Endothelial cell of umbilical vein (primary cell): ENCODE measurements around the gene PYGB. TPM values are rescaled to one million over a fixed set of nuclear protein-coding genes. Genes with fewer than 3 reads are reported as not detected.

Source experiments
- BruUV-seq: library from RNA; stranded (reverse); fragments of 400-500 nt; replicated peaks from 2 replicates; lab custom pipeline; 2021; lab: Mats Ljungman, UMichigan
- CTCF ChIA-PET: fragments of 300-600, 350-600 bp; sonication (Branson Sonifier 250); formaldehyde crosslinking; loops from one replicate; lab custom pipeline; 2021; ENCODE audit warnings: antibody characterized with exemption, inconsistent platforms; lab: Charles Lee
- POLR2A ChIA-PET: fragments of 300-600, 350-600 bp; sonication (Branson Sonifier 250); formaldehyde crosslinking; loops from one replicate; lab custom pipeline; 2021; ENCODE audit warnings: antibody characterized with exemption, inconsistent platforms; lab: Charles Lee
- DNase-seq: peaks from one replicate; pipeline ENCODE4 v3.0.0-alpha.2; 2011; ENCODE audit warnings: low read depth, low spot score
- FAIRE-seq: peaks from 2 replicates; lab custom pipeline; 2011; peaks lifted over from hg19 to GRCh38; lab: Jason Lieb, UNC
- H2AFZ ChIP-seq: 2 replicates; pipeline ENCODE4 v1.6.0; 2012; ENCODE audit warnings: low read depth, low read length, control low read depth, inconsistent platforms
- H3K27ac ChIP-seq: 2 replicates; pipeline ENCODE4 v1.5.1; 2011; ENCODE audit warnings: low read depth, mild to moderate bottlenecking, control low read depth, low read length, moderate library complexity; ENCODE audit not compliant: insufficient read depth
- H3K27me3 ChIP-seq, 2 experiments: 2 replicates each; pipeline versions ENCODE4 v1.6.0 to v1.6.1; 2011; ENCODE audit warnings: low read length in 2 of 2, mixed read lengths in 1 of 2; ENCODE audit not compliant: control insufficient read depth in 2 of 2, insufficient read depth in 2 of 2
- H3K36me3 ChIP-seq, 2 experiments: 2 replicates in 1 of 2; 3 replicates in 1 of 2; pipeline ENCODE4 v1.5.1; 2011; ENCODE audit warnings: low read length in 2 of 2, mild to moderate bottlenecking in 1 of 2, moderate library complexity in 1 of 2; ENCODE audit not compliant: control insufficient read depth in 2 of 2, insufficient read depth in 2 of 2; ENCODE audit errors: extremely low read depth in 1 of 2
- H3K4me1 ChIP-seq: 3 replicates; pipeline ENCODE4 v1.5.1; 2011; ENCODE audit warnings: mild to moderate bottlenecking, low read length; ENCODE audit not compliant: control insufficient read depth, insufficient read depth; ENCODE audit errors: extremely low read depth
- H3K4me2 ChIP-seq: 2 replicates; pipeline ENCODE4 v1.6.1; 2011; ENCODE audit warnings: low read length, control low read depth, mixed read lengths; ENCODE audit not compliant: insufficient read depth
- H3K4me3 ChIP-seq, 3 experiments: fragments of 200-600 bp in 1 of 3; sonication (generic), shearing (Covaris generic) in 1 of 3; replicated peaks in 1 of 3; 2 replicates each; pipeline ENCODE4 v1.5.1; 2011 to 2016; ENCODE audit warnings: control low read depth in 3 of 3, low read length in 3 of 3, mild to moderate bottlenecking in 2 of 3, inconsistent platforms in 1 of 3, low read depth in 1 of 3, moderate library complexity in 1 of 3; ENCODE audit not compliant: insufficient read depth in 1 of 3
- H3K79me2 ChIP-seq: 2 replicates; pipeline ENCODE4 v1.6.0; 2012; ENCODE audit warnings: low read length, inconsistent platforms; ENCODE audit not compliant: control insufficient read depth, insufficient read depth
- H3K9ac ChIP-seq: replicated peaks from 2 replicates; pipeline ENCODE3; 2011; ENCODE audit warnings: low read length, control low read depth; ENCODE audit not compliant: insufficient read depth; ENCODE audit errors: extremely low read depth
- H3K9me1 ChIP-seq: replicated peaks from 3 replicates; pipeline ENCODE4 v1.6.0; 2011; ENCODE audit warnings: mild to moderate bottlenecking, low read length; ENCODE audit not compliant: control insufficient read depth, insufficient read depth; ENCODE audit errors: extremely low read depth
- H3K9me3 ChIP-seq: replicated peaks from 2 replicates; pipeline ENCODE4 v1.5.1; 2012; ENCODE audit warnings: low read length, inconsistent platforms; ENCODE audit not compliant: control insufficient read depth, insufficient read depth
- H4K20me1 ChIP-seq: replicated peaks from 2 replicates; pipeline ENCODE3; 2011; ENCODE audit warnings: mild to moderate bottlenecking, low read length; ENCODE audit not compliant: control insufficient read depth, insufficient read depth; ENCODE audit errors: extremely low read depth
- EZH2 ChIP-seq: IDR thresholded peaks from 2 replicates; pipeline ENCODE4 v1.6.1; 2012; ENCODE audit warnings: borderline replicate concordance, low read depth, mild to moderate bottlenecking, moderate library complexity, low read length, inconsistent platforms; ENCODE audit not compliant: severe bottlenecking
- FOS ChIP-seq: IDR thresholded peaks from 2 replicates; pipeline ENCODE4 v1.6.1; 2011; ENCODE audit warnings: mild to moderate bottlenecking, low read length, moderate library complexity, borderline replicate concordance; ENCODE audit not compliant: insufficient read depth
- GATA2 ChIP-seq: IDR thresholded peaks from 2 replicates; pipeline ENCODE4 v1.7.0; 2011; ENCODE audit warnings: low read depth, mild to moderate bottlenecking, moderate library complexity, mixed read lengths, low read length; ENCODE audit not compliant: insufficient read length, insufficient read depth
- JUN ChIP-seq: IDR thresholded peaks from 2 replicates; pipeline ENCODE4 v1.6.1; 2011; ENCODE audit warnings: borderline replicate concordance, low read depth; ENCODE audit not compliant: insufficient read length, insufficient read depth
- MAX ChIP-seq: IDR thresholded peaks from 2 replicates; pipeline ENCODE4 v1.6.1; 2011; ENCODE audit not compliant: insufficient read depth, insufficient read length
- MYC ChIP-seq: IDR thresholded peaks from one replicate; pipeline ENCODE4 v1.6.1; 2011; ENCODE audit warnings: mild to moderate bottlenecking, low read depth, low read length
- POLR2A ChIP-seq: IDR thresholded peaks from 2 replicates; pipeline ENCODE4 v1.6.1; 2012; ENCODE audit warnings: low read depth, mild to moderate bottlenecking, control low read depth, low read length
- POLR2AphosphoS5 ChIP-seq: IDR thresholded peaks from 2 replicates; pipeline ENCODE4 v1.6.1; 2012; ENCODE audit warnings: low read depth, mild to moderate bottlenecking, control low read depth, low read length, moderate library complexity; ENCODE audit not compliant: insufficient read depth
- dilution Hi-C: fragments of 300-500 bp; cut with MboI; formaldehyde crosslinking; loops from one replicate; pipeline ENCODE4 v1.15.0; 2019; ENCODE audit warnings: low sequenced_read_pairs; ENCODE audit not compliant: extremely low pct_ligation_motif_present
- intact Hi-C: fragments of 100-400 bp; cut with micrococcal nuclease; formaldehyde crosslinking; loops from one replicate; pipeline ENCODE4 v1.10.0; 2022
- polyA plus RNA-seq, 4 experiments: library from polyadenylated mRNA; depleted of rRNA in 3 of 4; stranded (reverse) in 3 of 4; unstranded in 1 of 4; fragments of >200 nt; gene quantifications; 2 replicates each; pipeline versions ENCODE4 v1.2.1 to v1.2.3, GENCODE V29; 2011 to 2012; ENCODE audit warnings: missing spikeins in 1 of 4
- total RNA-seq: library from RNA; stranded (reverse); gene quantifications from 2 replicates; pipeline ENCODE4 v1.2.3, GENCODE V29; 2021
- TF ChIP-seq, protein P1 (sequence below), 2 donors: IDR thresholded peaks; 1 replicate in 1 of 2; 2 replicates in 1 of 2; pipeline ENCODE4 v1.5.1; 2011; ENCODE audit warnings: low read length in 2 of 2, mild to moderate bottlenecking in 2 of 2, moderate library complexity in 2 of 2, control low read depth in 1 of 2, inconsistent platforms in 1 of 2, low read depth in 1 of 2; ENCODE audit not compliant: insufficient read depth in 1 of 2; ENCODE audit errors: extremely low read depth in 1 of 2

PYGB gene
- total and polyA plus RNA-seq, 2 donors (not counting 3 experiments of a cell fraction or from before 2014, with no cell fraction given), result 36.1 to 60.2 TPM

GRCh38 chr20:25251558-25251957, 3.7 kb downstream of the PYGB start:
- H3K9me1 ChIP-seq, result no peaks in the 10 kb centered on the region
- no peak overlapping the region for H2AFZ ChIP-seq
- no peak overlapping the region for H3K4me2 ChIP-seq
- H3K9me3 ChIP-seq, result no peaks in the 10 kb centered on the region
- dilution Hi-C loops, result no loop called here
- H3K4me3 ChIP-seq, result no peak overlapping the region
- DNase-seq, result no peak
- H3K27ac ChIP-seq, result no peak overlapping the region
- TF ChIP-seq JUN (no peak), MAX (no peak), EZH2 (no peak), POLR2AphosphoS5 (no peak), POLR2A (no peak), GATA2 (no peak), MYC (no peak), FOS (no peak)
- TF ChIP-seq, protein P1, sequence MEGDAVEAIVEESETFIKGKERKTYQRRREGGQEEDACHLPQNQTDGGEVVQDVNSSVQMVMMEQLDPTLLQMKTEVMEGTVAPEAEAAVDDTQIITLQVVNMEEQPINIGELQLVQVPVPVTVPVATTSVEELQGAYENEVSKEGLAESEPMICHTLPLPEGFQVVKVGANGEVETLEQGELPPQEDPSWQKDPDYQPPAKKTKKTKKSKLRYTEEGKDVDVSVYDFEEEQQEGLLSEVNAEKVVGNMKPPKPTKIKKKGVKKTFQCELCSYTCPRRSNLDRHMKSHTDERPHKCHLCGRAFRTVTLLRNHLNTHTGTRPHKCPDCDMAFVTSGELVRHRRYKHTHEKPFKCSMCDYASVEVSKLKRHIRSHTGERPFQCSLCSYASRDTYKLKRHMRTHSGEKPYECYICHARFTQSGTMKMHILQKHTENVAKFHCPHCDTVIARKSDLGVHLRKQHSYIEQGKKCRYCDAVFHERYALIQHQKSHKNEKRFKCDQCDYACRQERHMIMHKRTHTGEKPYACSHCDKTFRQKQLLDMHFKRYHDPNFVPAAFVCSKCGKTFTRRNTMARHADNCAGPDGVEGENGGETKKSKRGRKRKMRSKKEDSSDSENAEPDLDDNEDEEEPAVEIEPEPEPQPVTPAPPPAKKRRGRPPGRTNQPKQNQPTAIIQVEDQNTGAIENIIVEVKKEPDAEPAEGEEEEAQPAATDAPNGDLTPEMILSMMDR (IDR thresholded peaks at IDR 0.05; ENCODE audit: extremely low read depth in 1 of 2, insufficient read depth in 1 of 2, low read depth in 1 of 2, low read length in 2 of 2), result no peak
- H3K27me3 ChIP-seq, result no peaks in the 10 kb centered on the region
- POLR2A ChIA-PET, result no interaction called here
- BruUV-seq, result no TSS peak
- no peaks in the 10 kb centered on the region for H4K20me1 ChIP-seq
- CTCF ChIA-PET, result interaction anchor here (1.0 to 1.1 kb wide), 2 partner anchors 8 to 18 kb away, joined by 3 read pairs; no protein-coding TSS in a partner anchor
- intact Hi-C loops, result no loop called here
- peaks cover 11% of the 10 kb centered on the region for H3K4me1 ChIP-seq
- no peak overlapping the region for H3K9ac ChIP-seq
- no peak for FAIRE-seq
- H3K36me3 ChIP-seq, result peaks cover 0 to 3% of the 10 kb centered on the region in 2 experiments
- peaks cover 70% of the 10 kb centered on the region for H3K79me2 ChIP-seq
